ENCODE measurements around the gene DPYSL4.

DNA sequence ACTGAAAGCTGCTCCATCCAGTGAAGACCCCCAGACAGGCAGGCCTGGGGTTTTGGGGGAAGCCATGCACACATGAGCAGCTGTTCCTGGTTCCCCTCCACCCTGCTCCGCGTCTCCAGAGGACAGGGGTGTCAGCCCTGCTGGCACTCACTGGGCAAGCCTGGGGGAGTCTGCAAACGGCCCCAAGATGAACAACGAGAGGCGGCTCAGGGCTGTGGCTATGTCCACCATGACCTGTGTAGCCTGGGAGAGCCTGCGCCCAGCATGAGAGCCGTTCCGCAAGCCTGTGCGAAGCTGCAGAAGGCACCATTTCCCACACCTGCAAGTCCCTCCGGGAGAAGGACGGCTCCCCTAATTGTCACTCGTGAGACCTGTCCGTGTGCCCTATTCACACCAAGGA, 59.5 kb downstream of the DPYSL4 start:
- TF ChIP-seq CTCF (IDR thresholded peaks at IDR 0.05) (no peak), POLR2A (IDR thresholded peaks at IDR 0.05) (no peak)

Measured in Peyer's patch (tissue), 4 donors.